ENCODE data around the gene AP2B1. TPM values are rescaled to one million over a fixed set of nuclear protein-coding genes. Genes with fewer than 3 reads are reported as not detected.

The AP2B1 gene
- total RNA-seq, 2 experiments from 2014 or later, result 28.9 to 76.0 TPM

DNA sequence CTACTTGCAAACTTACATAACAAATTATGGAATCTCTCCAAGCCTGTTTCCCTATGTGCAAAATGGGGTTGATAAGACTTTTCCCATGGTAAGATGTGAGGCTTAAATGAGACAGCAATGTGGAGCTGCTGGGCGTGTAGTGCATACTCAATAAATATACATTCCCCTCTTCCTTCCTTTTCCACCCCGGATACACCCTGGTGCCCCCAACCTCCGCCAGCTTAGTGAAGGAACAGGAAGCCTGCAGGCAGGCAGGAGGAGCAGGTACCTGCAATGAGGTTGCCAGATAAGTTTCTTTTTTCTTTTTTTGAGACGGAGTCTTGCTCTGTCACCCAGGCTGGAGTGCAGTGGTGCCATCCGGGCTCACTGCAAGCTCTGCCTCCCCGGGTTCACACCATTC is 188.5 kb downstream of the AP2B1 start:
- Histone ChIP-seq H3K9me3 (ENCODE audit: low read length) (no peaks in the 10 kb centered on the region), H4K20me1 (ENCODE audit: insufficient read depth, low read length) (no peaks in the 10 kb centered on the region), H3K4me1 (ENCODE audit: insufficient read depth, low read length, poor library complexity, severe bottlenecking) (no peaks in the 10 kb centered on the region), H3K36me3 (ENCODE audit: insufficient read depth, low read length) (no peaks in the 10 kb centered on the region), H2AFZ (ENCODE audit: low read length) (no peak overlapping the region), H3K4me2 (ENCODE audit: low read length) (no peak overlapping the region), H3K4me3 (ENCODE audit: low read depth, low read length, poor library complexity, severe bottlenecking) (no peak overlapping the region), H3K9me2 (ENCODE audit: insufficient read depth, low read length) (no peaks in the 10 kb centered on the region), H3K27ac (ENCODE audit: low read depth, low read length, poor library complexity, severe bottlenecking) (no peak overlapping the region), H3K79me2 (ENCODE audit: insufficient read depth, low read depth, low read length) (no peaks in the 10 kb centered on the region)
- TF ChIP-seq EZH2phosphoT487 (IDR thresholded peaks at IDR 0.05; ENCODE audit: borderline replicate concordance, low read depth, low read length), result no peak
- TF ChIP-seq, protein P1, sequence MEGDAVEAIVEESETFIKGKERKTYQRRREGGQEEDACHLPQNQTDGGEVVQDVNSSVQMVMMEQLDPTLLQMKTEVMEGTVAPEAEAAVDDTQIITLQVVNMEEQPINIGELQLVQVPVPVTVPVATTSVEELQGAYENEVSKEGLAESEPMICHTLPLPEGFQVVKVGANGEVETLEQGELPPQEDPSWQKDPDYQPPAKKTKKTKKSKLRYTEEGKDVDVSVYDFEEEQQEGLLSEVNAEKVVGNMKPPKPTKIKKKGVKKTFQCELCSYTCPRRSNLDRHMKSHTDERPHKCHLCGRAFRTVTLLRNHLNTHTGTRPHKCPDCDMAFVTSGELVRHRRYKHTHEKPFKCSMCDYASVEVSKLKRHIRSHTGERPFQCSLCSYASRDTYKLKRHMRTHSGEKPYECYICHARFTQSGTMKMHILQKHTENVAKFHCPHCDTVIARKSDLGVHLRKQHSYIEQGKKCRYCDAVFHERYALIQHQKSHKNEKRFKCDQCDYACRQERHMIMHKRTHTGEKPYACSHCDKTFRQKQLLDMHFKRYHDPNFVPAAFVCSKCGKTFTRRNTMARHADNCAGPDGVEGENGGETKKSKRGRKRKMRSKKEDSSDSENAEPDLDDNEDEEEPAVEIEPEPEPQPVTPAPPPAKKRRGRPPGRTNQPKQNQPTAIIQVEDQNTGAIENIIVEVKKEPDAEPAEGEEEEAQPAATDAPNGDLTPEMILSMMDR (conservative IDR thresholded peaks at IDR 0.05; ENCODE audit: low read length), result no peak
- BruUV-seq (replicated peaks), result no TSS peak
- no peak for DNase-seq (ENCODE audit: low spot score)
- intact Hi-C loops (cut with micrococcal nuclease; ENCODE audit: unreplicated experiment), result no loop called here
- CTCF ChIA-PET (ENCODE audit: unreplicated experiment), result no interaction called here
- POLR2A ChIA-PET, result no interaction called here

Small RNA genes within 50 kb of the gene (small RNA-seq; reads per million reads assigned to genes)
- not detected for gene AC004134.1
- not detected for gene AC015911.1
- gene SNORD7, result 44.8 reads per million, percentile 98 among the genes with 10 or more reads in this experiment

Other genes with a start within 250 kb of the AP2B1 start
- 0.05 TPM in 1 of 2 replicates, not detected in the other for gene SLFN11, start 213.7 kb upstream of the AP2B1 start, total RNA-seq (2014; rRNA removed; shearing (Covaris generic))
- gene SLFN11, start 213.7 kb upstream of the AP2B1 start, total RNA-seq (2022), result not detected in 2 replicates
- 0.06 TPM in 1 of 2 replicates, not detected in the other for gene SLFN12, start 154.8 kb upstream of the AP2B1 start, total RNA-seq (2014; rRNA removed; shearing (Covaris generic))
- not detected in 2 replicates for gene SLFN12, start 154.8 kb upstream of the AP2B1 start, total RNA-seq (2022)
- not detected in 2 replicates for gene SLFN13, start 138.6 kb upstream of the AP2B1 start, total RNA-seq (2014; rRNA removed; shearing (Covaris generic))
- gene SLFN13, start 138.6 kb upstream of the AP2B1 start, total RNA-seq (2022), result not detected in 2 replicates
- not detected in 2 replicates for gene SLFN12L, start 49.6 kb upstream of the AP2B1 start, total RNA-seq (2014; rRNA removed; shearing (Covaris generic))
- not detected in 2 replicates for gene SLFN12L, start 49.6 kb upstream of the AP2B1 start, total RNA-seq (2022)
- not detected in 2 replicates for gene SLFN14, start 26.5 kb upstream of the AP2B1 start, total RNA-seq (2014; rRNA removed; shearing (Covaris generic))
- not detected in 2 replicates for gene SLFN14, start 26.5 kb upstream of the AP2B1 start, total RNA-seq (2022)
- gene PEX12, start 8.8 kb upstream of the AP2B1 start, total RNA-seq (2014; rRNA removed; shearing (Covaris generic)), result 4.3 and 6.8 TPM in 2 replicates
- gene PEX12, start 8.8 kb upstream of the AP2B1 start, total RNA-seq (2022), result 7.6 and 9.5 TPM in 2 replicates
- gene RASL10B, start 144.3 kb downstream of the AP2B1 start, total RNA-seq (2014; rRNA removed; shearing (Covaris generic)), result not detected in 2 replicates
- not detected in 2 replicates for gene RASL10B, start 144.3 kb downstream of the AP2B1 start, total RNA-seq (2022)
- gene GAS2L2, start 165.9 kb downstream of the AP2B1 start, total RNA-seq (2014; rRNA removed; shearing (Covaris generic)), result not detected in 2 replicates
- gene GAS2L2, start 165.9 kb downstream of the AP2B1 start, total RNA-seq (2022), result 0.21 TPM in 1 of 2 replicates, not detected in the other
- not detected in 2 replicates for gene C17orf50, start 173.6 kb downstream of the AP2B1 start, total RNA-seq (2014; rRNA removed; shearing (Covaris generic))
- gene C17orf50, start 173.6 kb downstream of the AP2B1 start, total RNA-seq (2022), result not detected in 2 replicates
- gene MMP28, start 208.3 kb downstream of the AP2B1 start, total RNA-seq (2014; rRNA removed; shearing (Covaris generic)), result not detected in 2 replicates
- gene MMP28, start 208.3 kb downstream of the AP2B1 start, total RNA-seq (2022), result not detected in 2 replicates
- gene TAF15, start 222.2 kb downstream of the AP2B1 start, total RNA-seq (2014; rRNA removed; shearing (Covaris generic)), result 61.9 and 65.9 TPM in 2 replicates
- 256 and 279 TPM in 2 replicates for gene TAF15, start 222.2 kb downstream of the AP2B1 start, total RNA-seq (2022)